Neuronal stem cell (in vitro differentiated cells): ENCODE data around the gene KRTAP5-7.
"Not testable (repeated sequence)": the region's sequence is repeated elsewhere in the genome, so short reads cannot be mapped to it uniquely, and the experiment has no call there.

Experiments used
- DNase-seq: peaks from one replicate; pipeline ENCODE4 v3.0.0-alpha.2; 2013; ENCODE audit warnings: low spot score
- H2AFZ ChIP-seq: one replicate; pipeline ENCODE4 v1.6.1; 2013; ENCODE audit warnings: mild to moderate bottlenecking, low read length, inconsistent platforms
- H2AK5ac ChIP-seq: 2 replicates; pipeline ENCODE4 v1.6.1; 2013; ENCODE audit warnings: low read depth, mild to moderate bottlenecking, inconsistent platforms, low read length, moderate library complexity, mixed read lengths
- H2BK120ac ChIP-seq: 2 replicates; pipeline ENCODE4 v1.6.1; 2013; ENCODE audit warnings: low read depth, mild to moderate bottlenecking, inconsistent platforms, low read length, moderate library complexity, mixed read lengths
- H2BK12ac ChIP-seq: one replicate; pipeline ENCODE4 v1.6.1; 2013; ENCODE audit warnings: low read length, inconsistent platforms
- H2BK15ac ChIP-seq: 2 replicates; pipeline ENCODE4 v1.6.1; 2013; ENCODE audit warnings: mild to moderate bottlenecking, low read length, inconsistent platforms, mixed read lengths
- H2BK5ac ChIP-seq: one replicate; pipeline ENCODE4 v1.6.1; 2013; ENCODE audit warnings: inconsistent platforms, mild to moderate bottlenecking, low read length, moderate library complexity
- H3K14ac ChIP-seq: one replicate; pipeline ENCODE4 v1.6.1; 2013; ENCODE audit warnings: low read length, inconsistent platforms
- H3K18ac ChIP-seq: 2 replicates; pipeline ENCODE4 v1.6.1; 2013; ENCODE audit warnings: low read length, inconsistent platforms
- H3K23ac ChIP-seq: 2 replicates; pipeline ENCODE4 v1.6.1; 2013; ENCODE audit warnings: low read depth, mild to moderate bottlenecking, mixed read lengths, low read length, inconsistent platforms; ENCODE audit not compliant: poor library complexity
- H3K27ac ChIP-seq: replicated peaks from 3 replicates; pipeline ENCODE4 v1.5.1; 2013; ENCODE audit warnings: low read length, inconsistent platforms
- H3K27me3 ChIP-seq, 3 experiments: 2 replicates each; pipeline ENCODE4 v1.6.1; 2013; ENCODE audit warnings: low read length in 3 of 3, mild to moderate bottlenecking in 2 of 3, inconsistent platforms in 1 of 3, low read depth in 1 of 3, mixed read lengths in 1 of 3, moderate library complexity in 1 of 3; ENCODE audit not compliant: control insufficient read depth in 3 of 3, insufficient read depth in 3 of 3
- H3K36me3 ChIP-seq, 2 donors: replicated peaks in 1 of 2; 2 replicates each; pipeline ENCODE4 v1.6.1; 2013; ENCODE audit warnings: low read length in 2 of 2; ENCODE audit not compliant: control insufficient read depth in 2 of 2, insufficient read depth in 2 of 2
- H3K4ac ChIP-seq: 2 replicates; pipeline ENCODE4 v1.6.1; 2013; ENCODE audit warnings: inconsistent platforms, mild to moderate bottlenecking, low read length, moderate library complexity
- H3K4me1 ChIP-seq, 2 donors: 1 replicate in 1 of 2; 2 replicates in 1 of 2; pipeline ENCODE4 v1.6.1; 2013; ENCODE audit warnings: low read length in 2 of 2, low read depth in 1 of 2; ENCODE audit not compliant: control insufficient read depth in 2 of 2, insufficient read depth in 1 of 2
- H3K4me2 ChIP-seq: one replicate; pipeline ENCODE4 v1.6.1; 2013; ENCODE audit warnings: mild to moderate bottlenecking, low read length, inconsistent platforms; ENCODE audit not compliant: insufficient read depth, poor library complexity, severe bottlenecking
- H3K4me3 ChIP-seq, 2 donors: 2 replicates each; pipeline ENCODE4 v1.5.1; 2013; ENCODE audit warnings: low read length in 2 of 2, mild to moderate bottlenecking in 2 of 2, inconsistent platforms in 1 of 2, moderate library complexity in 1 of 2
- H3K79me1 ChIP-seq: one replicate; pipeline ENCODE4 v1.6.1; 2013; ENCODE audit warnings: low read depth, mild to moderate bottlenecking, inconsistent platforms, low read length, moderate library complexity
- H3K9ac ChIP-seq: one replicate; pipeline ENCODE4 v1.6.1; 2013; ENCODE audit warnings: mild to moderate bottlenecking, low read depth, low read length, inconsistent platforms; ENCODE audit not compliant: poor library complexity
- H3K9me3 ChIP-seq, 2 donors: replicated peaks in 1 of 2; 2 replicates each; pipeline versions ENCODE3 to v1.6.1; 2013; ENCODE audit warnings: low read length in 2 of 2, mild to moderate bottlenecking in 2 of 2, inconsistent platforms in 1 of 2, low read depth in 1 of 2, mixed read lengths in 1 of 2, moderate library complexity in 1 of 2; ENCODE audit not compliant: control insufficient read depth in 2 of 2, insufficient read depth in 1 of 2
- H4K8ac ChIP-seq: one replicate; pipeline ENCODE4 v1.6.1; 2013; ENCODE audit warnings: low read depth, mild to moderate bottlenecking, inconsistent platforms, low read length, moderate library complexity
- H4K91ac ChIP-seq: one replicate; pipeline ENCODE4 v1.6.1; 2013; ENCODE audit warnings: low read length, low read depth, mild to moderate bottlenecking, inconsistent platforms; ENCODE audit not compliant: poor library complexity
- WGBS, 2 donors: extraction: QIAGEN DNeasy Blood & Tissue Kit; methylation state at CpG; one replicate each; pipeline ENCODE4 v1.1.7; 2013; ENCODE audit warnings: missing lambda C conversion rate in 2 of 2, mixed read lengths in 1 of 2; ENCODE audit not compliant: insufficient read length in 2 of 2, insufficient replicate concordance in 1 of 2; ENCODE audit errors: extremely low coverage in 2 of 2; 5-methylcytosine and 5-hydroxymethylcytosine counted together

KRTAP5-7 gene

GRCh38 chr11:71539017-71539416 lies 11.9 kb downstream of the KRTAP5-7 start:
- no peak overlapping the region for H4K91ac ChIP-seq

GRCh38 chr11:71539971-71540370 lies 12.9 kb downstream of the KRTAP5-7 start:
- not testable (repeated sequence) for H3K4me1 ChIP-seq, H2AK5ac ChIP-seq, H3K18ac ChIP-seq, H3K4me3 ChIP-seq, H2BK12ac ChIP-seq, H2AFZ ChIP-seq, H2BK15ac ChIP-seq, H3K36me3 ChIP-seq, H3K9me3 ChIP-seq, H2BK5ac ChIP-seq, H3K27ac ChIP-seq, DNase-seq, H3K4ac ChIP-seq, H3K23ac ChIP-seq, H3K9ac ChIP-seq, H3K79me1 ChIP-seq, H4K91ac ChIP-seq, H3K4me2 ChIP-seq, H2BK120ac ChIP-seq, H3K14ac ChIP-seq, H4K8ac ChIP-seq
- peaks cover 0 to 14% (median 0%) of the 10 kb centered on the region in 3 experiments for H3K27me3 ChIP-seq
- WGBS, 2 donors = no CpG with 5 or more reads among the region's 11 CpGs

More at GRCh38 chr11:71539017-71539416, 11.9 kb downstream of the KRTAP5-7 start:
- no peak overlapping the region for H2BK5ac ChIP-seq
- DNase-seq = no peak
- no peaks in the 10 kb centered on the region for H3K36me3 ChIP-seq
- no peak overlapping the region for H3K27ac ChIP-seq
- no peaks in the 10 kb centered on the region for H3K4me1 ChIP-seq
- H3K9ac ChIP-seq = no peak overlapping the region
- H3K79me1 ChIP-seq = no peaks in the 10 kb centered on the region
- H4K8ac ChIP-seq = no peak overlapping the region
- no peak overlapping the region for H3K14ac ChIP-seq
- H2AK5ac ChIP-seq = no peak overlapping the region
- H3K4me2 ChIP-seq = no peak overlapping the region
- H3K23ac ChIP-seq = no peak overlapping the region
- H3K4ac ChIP-seq = no peak overlapping the region
- H2BK15ac ChIP-seq = no peak overlapping the region
- H3K4me3 ChIP-seq = no peak overlapping the region
- H2BK120ac ChIP-seq = no peak overlapping the region
- H2BK12ac ChIP-seq = no peak overlapping the region
- H3K9me3 ChIP-seq = no peaks in the 10 kb centered on the region
- no peak overlapping the region for H2AFZ ChIP-seq
- H3K18ac ChIP-seq = no peak overlapping the region
- no CpG with 5 or more reads among the region's 11 CpGs for WGBS, 2 donors
- peaks cover 0 to 14% (median 0%) of the 10 kb centered on the region in 3 experiments for H3K27me3 ChIP-seq

- H3K14ac ChIP-seq, DNase-seq, H3K4me1 ChIP-seq, H4K91ac ChIP-seq, H3K4me3 ChIP-seq, H3K23ac ChIP-seq, H3K9ac ChIP-seq, H2BK12ac ChIP-seq, H3K18ac ChIP-seq, H3K4ac ChIP-seq, H3K4me2 ChIP-seq, H2BK5ac ChIP-seq, H3K79me1 ChIP-seq, H4K8ac ChIP-seq, H3K27ac ChIP-seq, H2BK120ac ChIP-seq, H2AFZ ChIP-seq, H3K36me3 ChIP-seq, H2AK5ac ChIP-seq, H3K9me3 ChIP-seq, H2BK15ac ChIP-seq: not testable (repeated sequence)
- H3K27me3 ChIP-seq = peaks cover 0 to 14% (median 0%) of the 10 kb centered on the region in 3 experiments
- WGBS, 2 donors = no CpG with 5 or more reads among the region's 9 CpGs
Observed at GRCh38 chr11:71540521-71541304, 13.6 kb downstream of the KRTAP5-7 start.

- H3K9me3 ChIP-seq = peaks cover 0 to 3% of the 10 kb centered on the region in 2 donors
- H3K9ac ChIP-seq = no peak overlapping the region
- H2BK5ac ChIP-seq = no peak overlapping the region
- H3K4me3 ChIP-seq = no peak overlapping the region
- no peak overlapping the region for H3K14ac ChIP-seq
- no peak overlapping the region for H2AK5ac ChIP-seq
- no peak overlapping the region for H2AFZ ChIP-seq
- H3K4me2 ChIP-seq = no peak overlapping the region
- H3K27me3 ChIP-seq = peaks cover 0 to 14% (median 0%) of the 10 kb centered on the region in 3 experiments
- no peak overlapping the region for H3K4ac ChIP-seq
- no peaks in the 10 kb centered on the region for H3K4me1 ChIP-seq
- no CpG with 5 or more reads among the region's 7 CpGs for WGBS, 2 donors
- DNase-seq = no peak
- no peak overlapping the region for H4K91ac ChIP-seq
- no peaks in the 10 kb centered on the region for H3K79me1 ChIP-seq
- H3K23ac ChIP-seq = no peak overlapping the region
- H4K8ac ChIP-seq = no peak overlapping the region
- no peak overlapping the region for H2BK120ac ChIP-seq
- H3K18ac ChIP-seq = no peak overlapping the region
- H2BK12ac ChIP-seq = no peak overlapping the region
- no peaks in the 10 kb centered on the region for H3K36me3 ChIP-seq
- no peak overlapping the region for H2BK15ac ChIP-seq
- no peak overlapping the region for H3K27ac ChIP-seq
Observed at GRCh38 chr11:71542382-71542781, 15.3 kb downstream of the KRTAP5-7 start.
